ENCODE results near the gene CCDC136. TPM values are rescaled to one million over a fixed set of nuclear protein-coding genes. Genes with fewer than 3 reads are reported as not detected.

Gene CCDC136
- total RNA-seq, 2 experiments from 2014 or later = 5.6 to 8.9 TPM

GRCh38 chr7:128795129-128795528 lies 3.4 kb downstream of the CCDC136 start:
- Mint-ChIP-seq H3K27ac (no peak overlapping the region), H3K4me3 (no peak overlapping the region), H3K27me3 (ENCODE audit: low read depth) (peaks cover 4% of the 10 kb centered on the region), H3K9me3 (ENCODE audit: insufficient read depth) (no peaks in the 10 kb centered on the region), H3K36me3 (ENCODE audit: low read depth) (no peaks in the 10 kb centered on the region), H3K4me1 (ENCODE audit: low read depth) (peaks cover 16% of the 10 kb centered on the region)
- ChIA-PET CTCF (interaction anchor here (1.0 to 1.4 kb wide), 4 partner anchors 9 to 89 kb away, joined by 3 to 8 read pairs (median 4); no protein-coding TSS in a partner anchor), POLR2A (no interaction called here)
- DNase-seq (no peak), ATAC-seq (no peak)

- no peaks in the 10 kb centered on the region for H3K36me3 Mint-ChIP-seq (ENCODE audit: low read depth)
- no peak overlapping the region for H3K4me3 Mint-ChIP-seq
Observed at GRCh38 chr7:128796327-128796726, 4.6 kb downstream of the CCDC136 start.

DNA sequence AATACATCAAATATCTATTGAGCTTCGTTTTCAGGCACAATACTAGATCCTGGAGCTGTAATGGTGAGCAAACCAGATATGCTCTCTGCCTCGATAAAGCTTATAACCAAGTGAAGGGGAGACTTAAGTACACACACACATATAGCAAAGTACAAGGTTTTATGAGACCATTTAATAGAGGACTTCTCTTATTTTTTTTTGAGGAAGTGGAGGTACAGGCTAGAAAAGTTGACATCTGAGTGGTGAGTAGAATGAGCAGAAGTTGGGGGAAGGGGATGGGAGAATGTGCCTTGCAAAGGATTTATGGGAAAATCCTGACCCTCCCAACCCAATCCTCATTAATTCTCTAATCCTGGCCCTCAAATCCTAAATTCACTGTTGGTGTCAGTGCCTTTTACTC lies 7.7 kb downstream of the CCDC136 start:
- no peak for ATAC-seq
- DNase-seq = no peak
- no peak overlapping the region for H3K27ac Mint-ChIP-seq
- no peak overlapping the region for H3K4me3 Mint-ChIP-seq
- no peaks in the 10 kb centered on the region for H3K36me3 Mint-ChIP-seq (ENCODE audit: low read depth)
- H3K27me3 Mint-ChIP-seq (ENCODE audit: low read depth) = no peaks in the 10 kb centered on the region
- H3K4me1 Mint-ChIP-seq (ENCODE audit: low read depth) = no peaks in the 10 kb centered on the region
- POLR2A ChIA-PET = no interaction called here
- no peaks in the 10 kb centered on the region for H3K9me3 Mint-ChIP-seq (ENCODE audit: insufficient read depth)
- CTCF ChIA-PET = no interaction called here

More at GRCh38 chr7:128796327-128796726, 4.6 kb downstream of the CCDC136 start:
- DNase-seq = no peak
- Mint-ChIP-seq H3K27ac (no peak overlapping the region), H3K9me3 (ENCODE audit: insufficient read depth) (no peaks in the 10 kb centered on the region), H3K27me3 (ENCODE audit: low read depth) (no peaks in the 10 kb centered on the region), H3K4me1 (ENCODE audit: low read depth) (peaks cover 12% of the 10 kb centered on the region)
- CTCF ChIA-PET = interaction anchor here (1.2 to 1.4 kb wide), 3 partner anchors 35 to 87 kb away, joined by 3 to 6 read pairs (median 3); no protein-coding TSS in a partner anchor
- POLR2A ChIA-PET = no interaction called here
- ATAC-seq = no peak

GRCh38 chr7:128800567-128800966 lies 8.8 kb downstream of the CCDC136 start:
- ChIA-PET CTCF (no interaction called here), POLR2A (no interaction called here)
- ATAC-seq = no peak
- Mint-ChIP-seq H3K36me3 (ENCODE audit: low read depth) (no peaks in the 10 kb centered on the region), H3K27me3 (ENCODE audit: low read depth) (no peaks in the 10 kb centered on the region), H3K9me3 (ENCODE audit: insufficient read depth) (no peaks in the 10 kb centered on the region), H3K4me3 (no peak overlapping the region), H3K27ac (no peak overlapping the region), H3K4me1 (ENCODE audit: low read depth) (no peaks in the 10 kb centered on the region)
- DNase-seq = no peak

DNA sequence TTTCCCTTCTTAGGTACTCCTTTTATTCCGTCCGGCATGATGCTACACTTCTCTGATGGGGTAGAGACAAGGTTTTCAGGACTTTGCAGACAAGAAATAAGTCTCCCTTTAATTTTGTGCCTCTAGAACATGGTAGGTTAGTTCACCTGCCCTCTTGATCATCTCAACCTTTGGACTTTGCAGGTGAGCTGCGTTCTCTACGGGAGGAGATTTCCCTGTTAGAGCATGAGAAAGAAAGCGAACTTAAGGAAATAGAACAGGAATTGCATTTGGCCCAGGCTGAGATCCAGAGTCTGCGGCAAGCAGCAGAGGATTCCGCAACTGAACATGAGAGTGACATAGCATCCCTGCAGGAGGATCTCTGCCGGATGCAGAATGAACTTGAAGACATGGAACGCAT lies 9.2 kb downstream of the CCDC136 start:
- ATAC-seq = no peak
- no peaks in the 10 kb centered on the region for H3K36me3 Mint-ChIP-seq (ENCODE audit: low read depth)
- DNase-seq = no peak
- CTCF ChIA-PET = interaction anchor here (1.1 kb wide), 1 partner anchor 14 kb away, joined by 3 read pairs; no protein-coding TSS in a partner anchor
- no peaks in the 10 kb centered on the region for H3K9me3 Mint-ChIP-seq (ENCODE audit: insufficient read depth)
- no peak overlapping the region for H3K4me3 Mint-ChIP-seq
- no peaks in the 10 kb centered on the region for H3K4me1 Mint-ChIP-seq (ENCODE audit: low read depth)
- POLR2A ChIA-PET = interaction anchor here (1.4 kb wide), 1 partner anchor 10 kb away, joined by 4 read pairs; no protein-coding TSS in a partner anchor
- H3K27me3 Mint-ChIP-seq (ENCODE audit: low read depth) = no peaks in the 10 kb centered on the region
- H3K27ac Mint-ChIP-seq = no peak overlapping the region

- no peaks in the 10 kb centered on the region for H3K9me3 Mint-ChIP-seq (ENCODE audit: insufficient read depth)
- ATAC-seq (no peak), DNase-seq (no peak)
- CTCF ChIA-PET = interaction anchor here (1.1 to 1.7 kb wide), 3 partner anchors 15 to 290 kb away, joined by 3 to 6 read pairs (median 3); no protein-coding TSS in a partner anchor
- no peak overlapping the region for H3K4me3 Mint-ChIP-seq
- POLR2A ChIA-PET = interaction anchor here (1.4 kb wide), 1 partner anchor 11 kb away, joined by 4 read pairs; no protein-coding TSS in a partner anchor
- no peak overlapping the region for H3K27ac Mint-ChIP-seq
- H3K27me3 Mint-ChIP-seq (ENCODE audit: low read depth) = no peaks in the 10 kb centered on the region
- no peaks in the 10 kb centered on the region for H3K4me1 Mint-ChIP-seq (ENCODE audit: low read depth)
- no peaks in the 10 kb centered on the region for H3K36me3 Mint-ChIP-seq (ENCODE audit: low read depth)
Observed at GRCh38 chr7:128801667-128802418, 10.1 kb downstream of the CCDC136 start.

DNA sequence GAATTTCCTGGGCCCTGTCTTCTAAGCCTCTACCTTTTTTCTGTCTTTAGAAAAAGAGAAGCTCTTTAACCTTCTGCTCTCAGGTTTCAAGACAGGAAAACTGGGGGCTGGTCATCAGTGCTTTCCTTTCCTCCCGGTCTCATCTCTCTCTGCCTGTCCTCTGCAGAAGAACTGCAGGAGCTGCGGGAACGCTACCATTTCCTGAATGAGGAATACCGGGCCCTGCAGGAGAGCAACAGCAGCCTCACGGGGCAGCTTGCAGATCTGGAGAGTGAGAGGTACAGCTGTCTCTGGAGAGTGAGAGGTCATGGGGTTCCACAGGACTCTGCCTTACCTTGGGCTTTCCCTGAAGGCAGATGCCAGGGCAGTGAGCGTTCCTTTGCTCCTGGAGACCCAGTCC lies 12.7 kb downstream of the CCDC136 start:
- Mint-ChIP-seq H3K27me3 (ENCODE audit: low read depth) (no peaks in the 10 kb centered on the region), H3K4me1 (ENCODE audit: low read depth) (no peaks in the 10 kb centered on the region), H3K4me3 (no peak overlapping the region), H3K27ac (no peak overlapping the region), H3K9me3 (ENCODE audit: insufficient read depth) (no peaks in the 10 kb centered on the region), H3K36me3 (ENCODE audit: low read depth) (no peaks in the 10 kb centered on the region)
- ChIA-PET POLR2A (no interaction called here), CTCF (interaction anchor here (1.1 to 1.2 kb wide), 2 partner anchors 10 to 58 kb away, joined by 3 to 5 read pairs; partner anchors contain the start of gene ATP6V1F)
- DNase-seq (no peak), ATAC-seq (no peak)

- H3K9me3 Mint-ChIP-seq (ENCODE audit: insufficient read depth) = no peaks in the 10 kb centered on the region
- H3K27ac Mint-ChIP-seq = no peak overlapping the region
- ATAC-seq (no peak), DNase-seq (no peak)
- CTCF ChIA-PET = no interaction called here
- POLR2A ChIA-PET = no interaction called here
- H3K27me3 Mint-ChIP-seq (ENCODE audit: low read depth) = no peaks in the 10 kb centered on the region
- H3K4me3 Mint-ChIP-seq = no peak overlapping the region
- no peaks in the 10 kb centered on the region for H3K4me1 Mint-ChIP-seq (ENCODE audit: low read depth)
- no peaks in the 10 kb centered on the region for H3K36me3 Mint-ChIP-seq (ENCODE audit: low read depth)
Observed at GRCh38 chr7:128805225-128805624, 13.5 kb downstream of the CCDC136 start.

DNA sequence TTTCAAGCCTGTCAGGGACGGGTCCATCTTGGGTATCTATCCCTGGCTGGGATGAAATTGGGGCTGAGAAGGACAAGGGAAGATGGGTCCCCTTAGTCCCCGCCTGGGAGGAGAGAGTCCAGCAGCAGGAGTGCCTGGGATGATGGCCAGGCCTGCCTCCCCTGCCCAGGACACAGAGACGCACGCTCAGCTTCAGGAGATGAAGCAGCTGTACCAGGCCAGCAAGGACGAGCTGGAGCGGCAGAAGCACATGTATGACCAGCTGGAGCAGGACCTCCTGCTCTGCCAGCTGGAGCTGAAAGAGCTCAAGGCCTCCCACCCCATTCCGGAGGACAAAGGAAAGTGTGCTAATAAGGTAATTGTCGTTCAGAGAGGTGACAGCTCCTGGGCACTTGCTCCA lies 15.4 kb downstream of the CCDC136 start:
- CTCF ChIA-PET = interaction anchor here (0.6 to 1.1 kb wide), 2 partner anchors 9 to 76 kb away, joined by 3 to 4 read pairs; no protein-coding TSS in a partner anchor

GRCh38 chr7:128809363-128809762 lies 17.6 kb downstream of the CCDC136 start:
- Mint-ChIP-seq H3K27me3 (ENCODE audit: low read depth) (no peaks in the 10 kb centered on the region), H3K4me1 (ENCODE audit: low read depth) (no peaks in the 10 kb centered on the region), H3K36me3 (ENCODE audit: low read depth) (no peaks in the 10 kb centered on the region), H3K9me3 (ENCODE audit: insufficient read depth) (no peaks in the 10 kb centered on the region), H3K4me3 (no peak overlapping the region), H3K27ac (no peak overlapping the region)
- ChIA-PET CTCF (interaction anchor here (1.4 kb wide), 1 partner anchor 33 kb away, joined by 3 read pairs; no protein-coding TSS in a partner anchor), POLR2A (no interaction called here)
- DNase-seq (no peak), ATAC-seq (no peak)

More for the DNA sequence above, 15.4 kb downstream of the CCDC136 start:
- Mint-ChIP-seq H3K4me3 (no peak overlapping the region), H3K27me3 (ENCODE audit: low read depth) (no peaks in the 10 kb centered on the region), H3K36me3 (ENCODE audit: low read depth) (no peaks in the 10 kb centered on the region), H3K27ac (no peak overlapping the region), H3K9me3 (ENCODE audit: insufficient read depth) (no peaks in the 10 kb centered on the region), H3K4me1 (ENCODE audit: low read depth) (no peaks in the 10 kb centered on the region)
- DNase-seq (no peak), ATAC-seq (no peak)
- POLR2A ChIA-PET = no interaction called here

DNA sequence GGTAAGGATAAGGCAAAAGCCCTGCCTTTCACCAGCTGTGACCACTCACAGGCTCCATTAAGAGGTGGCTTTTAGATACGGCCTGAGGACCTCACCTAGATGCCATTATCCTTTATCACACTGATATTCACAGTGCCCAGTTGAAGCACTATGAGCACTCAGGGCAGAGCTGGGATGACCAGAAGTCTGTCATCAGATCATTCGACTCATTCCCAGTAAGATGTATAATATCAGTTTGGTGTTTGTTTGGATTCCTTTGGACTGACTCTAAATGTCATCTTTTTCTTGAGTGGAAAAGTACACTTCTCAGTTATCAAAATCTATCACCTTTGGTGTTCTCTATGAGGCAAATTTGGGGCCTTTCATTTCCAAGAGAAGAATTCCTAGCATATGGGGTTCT lies 18.7 kb downstream of the CCDC136 start:
- H3K4me3 Mint-ChIP-seq = no peak overlapping the region
- no peak overlapping the region for H3K27ac Mint-ChIP-seq
- DNase-seq (no peak), ATAC-seq (no peak)
- H3K27me3 Mint-ChIP-seq (ENCODE audit: low read depth) = peaks cover 1% of the 10 kb centered on the region
- H3K4me1 Mint-ChIP-seq (ENCODE audit: low read depth) = no peaks in the 10 kb centered on the region
- no peaks in the 10 kb centered on the region for H3K9me3 Mint-ChIP-seq (ENCODE audit: insufficient read depth)
- ChIA-PET POLR2A (no interaction called here), CTCF (no interaction called here)
- no peaks in the 10 kb centered on the region for H3K36me3 Mint-ChIP-seq (ENCODE audit: low read depth)

DNA sequence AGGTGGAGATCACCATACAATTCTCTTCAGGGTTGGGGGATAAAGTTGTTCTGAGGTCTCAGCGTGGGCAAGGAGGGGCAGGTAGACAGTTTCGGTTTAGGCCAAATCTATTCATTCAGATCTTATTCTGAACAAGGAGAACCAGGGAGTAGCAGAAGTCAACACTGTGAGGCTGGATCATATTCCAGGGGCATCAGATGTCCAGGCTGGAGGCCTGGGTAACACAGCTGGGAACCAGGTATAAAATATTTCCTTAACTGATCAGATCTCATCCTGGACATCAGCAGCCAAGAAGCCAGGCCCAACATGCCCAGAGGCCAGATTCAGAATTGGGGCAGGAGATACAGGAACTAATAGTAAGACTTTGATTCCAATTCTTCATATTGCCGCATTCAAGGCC lies 19.2 kb downstream of the CCDC136 start:
- Mint-ChIP-seq H3K27ac (no peak overlapping the region), H3K27me3 (ENCODE audit: low read depth) (peaks cover 3% of the 10 kb centered on the region), H3K9me3 (ENCODE audit: insufficient read depth) (no peaks in the 10 kb centered on the region), H3K36me3 (ENCODE audit: low read depth) (no peaks in the 10 kb centered on the region), H3K4me3 (no peak overlapping the region), H3K4me1 (ENCODE audit: low read depth) (no peaks in the 10 kb centered on the region)
- POLR2A ChIA-PET = no interaction called here
- DNase-seq = no peak
- no peak for ATAC-seq
- CTCF ChIA-PET = no interaction called here

Measured in activated CD8-positive, alpha-beta T cell treated with anti-CD3 and anti-CD28 coated beads, Interleukin-2, amount 10 ng/mL, durations not matched to agents 7 days and 5 days (primary cell).